Measurements from ENCODE around the gene IL1RN.

The IL1RN gene

GRCh38 chr2:113157118-113157896 lies 29.9 kb downstream of the IL1RN start:
- no peak for DNase-seq

GRCh38 chr2:113157897-113158753 lies 30.7 kb downstream of the IL1RN start:
- peak; percentile 59 for DNase-seq

- DNase-seq: no peak
Observed at GRCh38 chr2:113158884-113159553, 31.6 kb downstream of the IL1RN start.

GRCh38 chr2:113160248-113160647 lies 32.9 kb downstream of the IL1RN start:
- no peak for DNase-seq

- no peak for DNase-seq
Observed at GRCh38 chr2:113160962-113161361, 33.6 kb downstream of the IL1RN start.

GRCh38 chr2:113162173-113162572 lies 34.8 kb downstream of the IL1RN start:
- DNase-seq: no peak

GRCh38 chr2:113162869-113163268 lies 35.5 kb downstream of the IL1RN start:
- no peak for DNase-seq

GRCh38 chr2:113164215-113164929 lies 37.0 kb downstream of the IL1RN start:
- DNase-seq: no peak

- no peak for DNase-seq
Observed at GRCh38 chr2:113164930-113165585, 37.7 kb downstream of the IL1RN start.

GRCh38 chr2:113166187-113166645 lies 38.8 kb downstream of the IL1RN start:
- DNase-seq: no peak

- DNase-seq: no peak
Observed at GRCh38 chr2:113167115-113167932, 39.9 kb downstream of the IL1RN start.

- DNase-seq: no peak
Observed at GRCh38 chr2:113167962-113168340, 40.6 kb downstream of the IL1RN start.

- DNase-seq: no peak
Observed at GRCh38 chr2:113169002-113169530, 41.7 kb downstream of the IL1RN start.

- no peak for DNase-seq
Observed at GRCh38 chr2:113169586-113169985, 42.2 kb downstream of the IL1RN start.

GRCh38 chr2:113171334-113172075 lies 44.1 kb downstream of the IL1RN start:
- no peak for DNase-seq

- DNase-seq: no peak
Observed at GRCh38 chr2:113172721-113173541, 45.5 kb downstream of the IL1RN start.

GRCh38 chr2:113173542-113174375 lies 46.4 kb downstream of the IL1RN start, which contains the start of gene PSD4:
Gene PSD4 (plus strand): TSS chr2:113173971. CDS start chr2:113182457, 8,486 bp downstream.
- no peak for DNase-seq

- DNase-seq: no peak
Observed at GRCh38 chr2:113174376-113174750, 47.0 kb downstream of the IL1RN start.
